ENCODE data around the gene FERMT2. TPM values are rescaled to one million over a fixed set of nuclear protein-coding genes. Genes with fewer than 3 reads are reported as not detected.

The FERMT2 gene
- total and polyA plus RNA-seq, 2 experiments from 2014 or later: 108 to 148 TPM

GRCh38 chr14:52914295-52914694 lies 36.6 kb downstream of the FERMT2 start:
- Histone ChIP-seq H3K4me3 (no peak overlapping the region), H2AFZ (no peak overlapping the region), H3K4me2 (no peak overlapping the region), H3F3A (replicated peaks; ENCODE audit: low read depth) (no peaks in the 10 kb centered on the region), H3K27ac (ENCODE audit: low read depth) (peak overlapping the region; percentile 17; the same call in 1 of the 2 replicates), H3K4me1 (ENCODE audit: insufficient read depth) (no peaks in the 10 kb centered on the region), H3K27me3 (ENCODE audit: insufficient read depth) (no peaks in the 10 kb centered on the region), H3K36me3 (ENCODE audit: insufficient read depth) (0 out of 2 replicates have a peak, but pooled peaks cover 7% of the 10 kb centered on the region), H3K79me2 (replicated peaks; ENCODE audit: insufficient read depth) (peaks cover 68% of the 10 kb centered on the region), H3K9me2 (ENCODE audit: insufficient read depth) (no peaks in the 10 kb centered on the region), H4K20me1 (replicated peaks; ENCODE audit: insufficient read depth) (peaks cover 9% of the 10 kb centered on the region; the same call in 1 of the 2 replicates)
- Mint-ChIP-seq H3K27me3 (ENCODE audit: insufficient read depth, low read depth, poor library complexity) (no peaks in the 10 kb centered on the region), H3K9me3 (no peaks in the 10 kb centered on the region), H3K36me3 (ENCODE audit: low read depth) (peaks cover 23% of the 10 kb centered on the region), H3K4me1 (no peaks in the 10 kb centered on the region), H3K27ac (no peak overlapping the region), H3K4me3 (no peak overlapping the region)
- ATAC-seq (no peak), DNase-seq (ENCODE audit: low spot score) (no peak)
- TF ChIP-seq POLR2AphosphoS5 (IDR thresholded peaks at IDR 0.05; ENCODE audit: low read depth): no peak
- no peak for TF ChIP-seq ZNF114 (CRISPR knock-in tag; IDR thresholded peaks at IDR 0.05)
- no peak for TF ChIP-seq ETS1 (IDR thresholded peaks at IDR 0.05)
- TF ChIP-seq CTCF (conservative IDR thresholded peaks at IDR 0.05; ENCODE audit: low read depth in 2 of 2): no peak

GRCh38 chr14:52913271-52913670 lies 37.6 kb downstream of the FERMT2 start:
- Histone ChIP-seq H2AFZ (no peak overlapping the region), H3K4me3 (no peak overlapping the region), H3K79me2 (replicated peaks; ENCODE audit: insufficient read depth) (peaks cover 69% of the 10 kb centered on the region), H3F3A (replicated peaks; ENCODE audit: low read depth) (no peaks in the 10 kb centered on the region), H3K27me3 (ENCODE audit: insufficient read depth) (no peaks in the 10 kb centered on the region), H3K27ac (ENCODE audit: low read depth) (no peak overlapping the region), H3K9me2 (ENCODE audit: insufficient read depth) (no peaks in the 10 kb centered on the region), H3K4me1 (ENCODE audit: insufficient read depth) (no peaks in the 10 kb centered on the region), H3K4me2 (no peak overlapping the region), H4K20me1 (replicated peaks; ENCODE audit: insufficient read depth) (peaks cover 4% of the 10 kb centered on the region; the same call in 1 of the 2 replicates), H3K36me3 (ENCODE audit: insufficient read depth) (no peaks in the 10 kb centered on the region)
- H3K4me3 Mint-ChIP-seq: no peak overlapping the region
- DNase-seq (ENCODE audit: low spot score): no peak
- no peak overlapping the region for H3K27ac Mint-ChIP-seq
- H3K9me3 Mint-ChIP-seq: no peaks in the 10 kb centered on the region
- peaks cover 29% of the 10 kb centered on the region for H3K36me3 Mint-ChIP-seq (ENCODE audit: low read depth)
- no peaks in the 10 kb centered on the region for H3K27me3 Mint-ChIP-seq (ENCODE audit: insufficient read depth, low read depth, poor library complexity)
- no peaks in the 10 kb centered on the region for H3K4me1 Mint-ChIP-seq
- ATAC-seq: no peak
- no peak for TF ChIP-seq JUNB (IDR thresholded peaks at IDR 0.05; ENCODE audit: unreplicated experiment)
- no peak for TF ChIP-seq EZH2 (IDR thresholded peaks at IDR 0.05; ENCODE audit: low read depth, unreplicated experiment)
- TF ChIP-seq POLR2AphosphoS5 (IDR thresholded peaks at IDR 0.05; ENCODE audit: low read depth): no peak
- TF ChIP-seq CREB1 (CRISPR knock-in tag; IDR thresholded peaks at IDR 0.05; ENCODE audit: low read depth): no peak
- TF ChIP-seq ZNF114 (CRISPR knock-in tag; IDR thresholded peaks at IDR 0.05): no peak
- no peak for TF ChIP-seq CTCF (conservative IDR thresholded peaks at IDR 0.05; ENCODE audit: low read depth in 2 of 2)
- TF ChIP-seq ETS1 (IDR thresholded peaks at IDR 0.05): no peak
- TF ChIP-seq REST (IDR thresholded peaks at IDR 0.05; ENCODE audit: unreplicated experiment): no peak

Measured in GM23338 (cell line).